Colon (tissue), 2 donors: Measurements from ENCODE around the gene CCDC33.

Experiments used
- FAIRE-seq: peaks from 2 replicates; lab custom pipeline; 2012; peaks lifted over from hg19 to GRCh38; lab: Jason Lieb, UNC
- donor health status: control.
- donor health status: control.

The CCDC33 gene

GRCh38 chr15:74229686-74230085, 6.4 kb upstream of the CCDC33 start:
- no peak for FAIRE-seq

GRCh38 chr15:74231475-74231874, 4.7 kb upstream of the CCDC33 start:
- FAIRE-seq: no peak

DNA sequence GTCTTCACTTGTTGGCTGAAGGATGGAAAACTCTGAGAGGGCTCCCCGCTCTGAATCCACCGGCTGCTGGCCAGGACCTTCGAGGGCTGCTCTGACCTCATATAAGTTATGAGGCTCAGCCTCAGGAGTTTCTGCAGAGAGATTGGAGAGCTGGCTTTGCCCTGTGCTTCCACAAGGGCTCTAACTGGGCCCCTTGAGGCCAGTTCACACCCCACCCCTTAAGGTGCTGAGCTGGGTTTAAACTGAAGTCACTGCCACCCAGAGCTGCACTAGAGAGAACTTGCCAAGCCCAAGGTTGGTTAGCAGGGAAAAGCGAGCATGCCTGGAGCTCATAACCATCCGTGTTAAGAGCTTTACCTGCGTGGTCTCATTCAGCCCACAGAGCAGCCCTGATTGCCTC, 2.8 kb upstream of the CCDC33 start:
- FAIRE-seq: no peak

DNA sequence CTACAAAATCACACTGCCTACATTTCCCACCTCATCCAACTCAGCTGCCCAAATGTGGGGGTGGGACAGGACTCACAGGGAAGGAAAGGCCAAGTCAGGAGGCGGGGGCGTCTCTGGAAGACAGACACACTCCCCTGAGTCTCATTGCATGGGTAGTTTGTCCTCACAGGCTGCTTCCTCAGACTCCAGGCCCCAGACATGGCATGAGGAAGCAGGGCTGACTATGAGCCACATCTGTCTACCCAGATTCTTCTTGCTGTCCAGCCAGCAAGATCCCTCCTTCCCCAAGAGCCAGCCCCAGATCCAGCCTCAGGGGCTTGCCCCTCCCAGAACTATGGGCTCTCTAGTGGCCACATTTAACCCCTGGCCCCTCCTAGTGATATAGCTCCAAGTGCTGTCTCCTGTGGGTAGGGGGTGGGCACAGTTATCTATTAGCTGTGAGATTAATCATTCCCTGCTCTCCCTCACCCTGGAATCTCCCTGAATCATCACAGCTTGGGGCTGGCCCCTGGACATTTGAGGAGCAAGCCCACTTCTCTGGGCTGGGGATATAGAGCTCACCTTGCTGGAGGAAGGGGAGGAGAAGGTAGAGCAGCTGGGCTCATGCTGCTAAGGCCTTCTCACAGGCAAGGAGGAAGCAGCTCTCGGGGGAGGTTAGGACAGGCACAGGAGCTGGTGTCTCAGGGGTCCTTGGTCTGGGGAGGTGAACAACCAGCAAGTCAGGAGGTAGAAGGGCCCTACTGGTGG, 2.1 kb upstream of the CCDC33 start:
- FAIRE-seq: no peak

DNA sequence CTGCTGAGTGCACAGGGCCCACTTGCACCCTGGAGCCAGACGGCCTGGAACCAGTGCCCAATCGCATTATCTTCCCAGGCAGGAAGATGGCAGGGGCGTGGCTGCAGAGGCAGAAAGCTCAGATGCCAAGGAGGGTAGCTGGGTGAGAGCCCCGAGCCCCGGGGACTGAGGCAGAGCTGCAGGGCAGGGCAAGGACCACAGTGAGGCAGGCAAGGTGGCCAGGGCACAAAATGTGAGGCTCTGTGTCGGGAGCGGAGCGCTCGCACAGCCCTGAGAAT, 1.6 kb upstream of the CCDC33 start:
- FAIRE-seq: no peak

DNA sequence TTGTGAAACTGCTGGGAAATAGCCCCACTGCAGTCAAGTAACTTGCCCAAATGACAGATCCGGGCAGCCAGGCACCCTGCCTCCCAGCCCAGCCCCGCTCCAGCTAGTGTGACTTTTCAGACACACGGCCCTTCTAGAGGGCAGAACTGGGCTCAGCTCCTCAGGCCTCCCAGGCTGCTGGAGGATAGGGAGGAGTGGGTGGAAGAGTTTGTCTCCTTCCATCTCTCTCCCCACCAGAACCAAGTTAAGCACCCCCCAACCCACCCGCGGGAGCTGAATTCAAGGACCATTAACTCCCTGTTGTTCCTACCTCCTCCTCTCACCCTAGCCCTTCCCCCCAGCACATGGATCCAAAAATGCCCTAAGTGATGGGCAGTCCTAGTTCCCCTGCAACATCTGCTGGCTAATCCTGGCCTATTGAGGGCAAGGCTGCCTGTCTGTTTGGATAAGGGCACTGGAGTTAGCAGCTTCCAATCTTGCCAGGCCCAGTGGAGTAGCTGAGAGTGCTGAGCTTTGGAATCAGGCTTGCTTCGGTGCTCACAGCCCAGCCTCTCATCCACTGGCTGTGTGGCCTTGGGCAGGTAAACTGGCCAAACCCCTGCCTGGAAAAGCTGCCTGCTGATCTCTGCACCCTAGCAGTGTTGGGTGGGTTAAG, 3.1 kb downstream of the CCDC33 start:
- no peak for FAIRE-seq

GRCh38 chr15:74240002-74240568, 4.0 kb downstream of the CCDC33 start:
- FAIRE-seq: no peak

GRCh38 chr15:74240897-74241614, 4.9 kb downstream of the CCDC33 start:
- FAIRE-seq: no peak

GRCh38 chr15:74242441-74243185, 6.5 kb downstream of the CCDC33 start:
- no peak for FAIRE-seq

GRCh38 chr15:74243431-74243830, 7.3 kb downstream of the CCDC33 start:
- FAIRE-seq: no peak

GRCh38 chr15:74244822-74245341, 8.8 kb downstream of the CCDC33 start:
- no peak for FAIRE-seq

DNA sequence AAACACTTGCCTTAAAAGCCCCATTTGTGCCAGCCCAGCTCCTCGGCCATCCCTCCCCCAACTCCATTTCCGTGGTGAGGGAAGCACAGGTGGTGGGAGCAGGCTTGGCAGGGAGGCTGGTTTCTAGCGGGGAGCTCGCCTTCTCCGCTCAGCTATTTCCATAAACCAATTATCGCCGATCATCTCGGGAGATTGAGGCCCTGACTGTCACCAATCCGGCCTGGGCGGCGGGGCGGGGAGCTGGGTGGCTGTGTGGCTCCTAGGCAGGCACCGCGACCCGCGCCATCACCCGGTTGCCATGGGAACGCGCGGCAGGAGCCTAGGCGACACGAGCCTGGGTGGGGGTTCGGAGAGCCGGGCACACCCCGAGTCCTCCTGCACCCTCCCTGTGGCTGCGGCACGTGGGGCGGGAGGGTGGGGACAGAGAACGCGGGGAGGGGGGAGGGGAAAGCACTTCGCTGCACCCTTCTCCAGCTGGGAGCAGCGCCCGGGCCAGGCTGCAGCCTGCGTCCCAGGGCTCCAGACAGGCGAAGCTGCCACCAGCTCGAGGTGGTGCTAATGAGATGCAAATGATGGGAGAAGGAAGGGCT, 9.3 kb downstream of the CCDC33 start:
- no peak for FAIRE-seq

GRCh38 chr15:74250266-74250665, 14.1 kb downstream of the CCDC33 start:
- no peak for FAIRE-seq

GRCh38 chr15:74251131-74251811, 15.1 kb downstream of the CCDC33 start:
- FAIRE-seq: no peak

DNA sequence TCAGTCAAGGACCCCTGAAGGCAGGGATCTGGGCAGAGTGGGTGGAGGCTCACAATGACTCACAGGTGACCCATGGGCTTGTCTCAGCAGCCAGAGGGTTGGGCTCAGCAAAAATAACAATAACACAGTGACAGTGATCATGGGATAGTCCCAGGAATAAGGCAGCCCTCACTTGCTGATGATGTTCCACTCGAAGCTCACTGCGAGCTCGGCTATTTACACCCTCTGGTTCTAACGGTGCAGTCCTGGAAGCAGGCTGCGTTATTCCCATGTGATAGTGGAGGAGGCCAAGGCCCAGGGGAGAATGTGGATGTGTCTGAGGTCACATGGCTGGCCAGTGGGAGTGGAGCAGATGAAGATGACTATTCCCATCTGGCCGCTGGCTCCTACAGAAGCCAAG, 16.2 kb downstream of the CCDC33 start:
- no peak for FAIRE-seq

DNA sequence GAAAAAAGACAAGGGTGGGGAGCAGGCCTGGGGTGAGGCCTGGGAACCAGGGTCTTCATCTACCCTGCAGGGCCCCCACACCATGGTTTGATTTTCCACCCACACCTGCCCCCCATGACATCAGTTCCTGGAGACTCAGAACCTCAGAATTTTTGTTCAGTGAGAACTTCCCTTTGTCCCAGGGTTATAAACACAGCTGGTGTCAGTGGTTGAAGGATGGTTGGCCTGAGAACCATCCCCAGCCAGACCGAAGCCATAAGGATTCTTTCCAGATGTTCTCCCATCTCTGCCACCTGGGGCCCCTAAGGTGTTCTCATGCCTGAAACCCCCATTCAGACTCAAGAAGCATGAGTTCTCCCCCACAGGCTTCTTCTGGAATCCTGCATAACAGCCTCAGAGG, 16.6 kb downstream of the CCDC33 start:
- no peak for FAIRE-seq

GRCh38 chr15:74253211-74253921, 17.2 kb downstream of the CCDC33 start:
- no peak for FAIRE-seq

DNA sequence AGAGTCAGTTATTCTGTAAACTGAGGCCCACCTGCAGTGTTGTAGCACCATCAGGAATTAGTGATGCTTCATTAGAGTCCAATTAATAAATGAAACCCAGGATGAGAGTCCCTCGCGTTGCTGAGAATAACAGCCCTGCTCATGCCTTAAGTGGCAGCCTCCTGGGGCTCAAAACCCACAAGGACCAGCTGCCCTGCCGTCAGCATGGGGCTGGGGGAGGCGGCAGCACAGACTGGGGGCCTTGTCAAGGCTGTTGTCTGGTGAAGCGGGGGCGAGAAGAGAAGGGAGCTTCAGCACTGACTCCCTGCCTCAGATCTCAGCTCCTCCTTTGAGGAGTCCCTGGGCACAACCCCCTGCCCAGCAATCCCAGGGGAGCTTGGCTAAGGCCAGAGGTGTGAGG, 21.0 kb downstream of the CCDC33 start:
- no peak for FAIRE-seq

GRCh38 chr15:74257623-74258022, 21.5 kb downstream of the CCDC33 start:
- no peak for FAIRE-seq

GRCh38 chr15:74258456-74259291, 22.5 kb downstream of the CCDC33 start:
- no peak for FAIRE-seq
